Neural cell (in vitro differentiated cells): ENCODE measurements around the gene LEP. TPM values are rescaled to one million over a fixed set of nuclear protein-coding genes. Genes with fewer than 3 reads are reported as not detected.

ENCODE experiments used
- H2AFZ ChIP-seq: fragments of 200-600, 300-800 bp; sonication (generic), shearing (Covaris generic); 2 replicates; pipeline ENCODE4 v1.6.0; 2014; ENCODE audit warnings: low read depth, mild to moderate bottlenecking, antibody characterized with exemption, low read length, moderate library complexity
- H3F3A ChIP-seq: fragments of 200-600 bp; shearing (Covaris generic); 2 replicates; pipeline ENCODE4 v1.6.1; 2016; ENCODE audit warnings: mild to moderate bottlenecking, moderate library complexity, mixed read lengths, antibody characterized with exemption, low read length; ENCODE audit not compliant: insufficient read depth, poor library complexity, severe bottlenecking
- H3K27ac ChIP-seq: fragments of 200-600, 300-800 bp; sonication (generic), shearing (Covaris generic); 2 replicates; pipeline ENCODE4 v1.5.1; 2014; ENCODE audit warnings: mild to moderate bottlenecking, low read length, moderate library complexity
- H3K27me3 ChIP-seq: fragments of 300-800, 200-600 bp; sonication (generic), shearing (Covaris generic); 2 replicates; pipeline ENCODE4 v1.6.0; 2014; ENCODE audit warnings: mild to moderate bottlenecking, low read depth, low read length, moderate library complexity; ENCODE audit not compliant: insufficient read depth
- H3K36me3 ChIP-seq: fragments of 300-800, 200-600 bp; sonication (generic), shearing (Covaris generic); 2 replicates; pipeline ENCODE4 v1.5.1; 2014; ENCODE audit warnings: mild to moderate bottlenecking, antibody characterized with exemption, low read length, moderate library complexity; ENCODE audit not compliant: insufficient read depth
- H3K4me2 ChIP-seq: fragments of 300-800, 200-600 bp; sonication (generic), shearing (Covaris generic); 2 replicates; pipeline ENCODE4 v1.6.0; 2014; ENCODE audit warnings: mild to moderate bottlenecking, low read length
- H3K4me3 ChIP-seq: fragments of 300-800, 200-600 bp; sonication (generic), shearing (Covaris generic); 2 replicates; pipeline ENCODE4 v1.5.1; 2014; ENCODE audit warnings: mild to moderate bottlenecking, low read length, moderate library complexity
- H3K79me2 ChIP-seq: fragments of 200-600 bp; shearing (Covaris generic); replicated peaks from 2 replicates; pipeline ENCODE4 v1.6.0; 2014; ENCODE audit warnings: mild to moderate bottlenecking, low read length, moderate library complexity; ENCODE audit not compliant: insufficient read depth
- H3K9ac ChIP-seq: fragments of 300-800, 200-600 bp; sonication (generic), shearing (Covaris generic); 2 replicates; pipeline ENCODE4 v1.6.1; 2016; ENCODE audit warnings: mild to moderate bottlenecking, low read length, mixed read lengths
- H3K9me2 ChIP-seq: fragments of 200-600 bp; shearing (Covaris generic); 2 replicates; pipeline ENCODE4 v1.6.1; 2016; ENCODE audit warnings: mild to moderate bottlenecking, low read length, mixed read lengths; ENCODE audit not compliant: insufficient read depth
- H3K9me3 ChIP-seq: fragments of 200-600, 300-800 bp; sonication (generic), shearing (Covaris generic); 2 replicates; pipeline ENCODE4 v1.6.1; 2016; ENCODE audit warnings: mild to moderate bottlenecking, mixed run types, low read length, moderate library complexity, mixed read lengths
- H4K20me1 ChIP-seq: fragments of 200-600 bp; shearing (Covaris generic); 2 replicates; pipeline ENCODE4 v1.6.1; 2016; ENCODE audit warnings: mild to moderate bottlenecking, mixed run types; ENCODE audit not compliant: insufficient read depth
- CTCF ChIP-seq: fragments of 450-650 bp; IDR thresholded peaks from 2 replicates; pipeline ENCODE4 v1.5.1; 2014; ENCODE audit warnings: antibody characterized with exemption, mild to moderate bottlenecking, moderate library complexity; ENCODE audit not compliant: poor library complexity, severe bottlenecking
- EP300 ChIP-seq: fragments of 450-650 bp; conservative IDR thresholded peaks from 2 replicates; pipeline ENCODE4 v1.6.1; 2014; ENCODE audit warnings: antibody characterized with exemption, mild to moderate bottlenecking, moderate library complexity; ENCODE audit not compliant: poor library complexity, severe bottlenecking
- EZH2 ChIP-seq: fragments of 200-600, 300-800 bp; shearing (Covaris generic), sonication (generic); IDR thresholded peaks from 2 replicates; pipeline ENCODE4 v1.6.1; 2014; ENCODE audit warnings: antibody characterized with exemption, low read length, borderline replicate concordance, mild to moderate bottlenecking; ENCODE audit not compliant: insufficient read depth, poor library complexity, severe bottlenecking
- MXI1 ChIP-seq: fragments of 450-650 bp; conservative IDR thresholded peaks from 2 replicates; pipeline ENCODE4 v1.6.1; 2014; ENCODE audit warnings: antibody characterized with exemption, mild to moderate bottlenecking; ENCODE audit not compliant: poor library complexity, severe bottlenecking
- POLR2AphosphoS5 ChIP-seq: IDR thresholded peaks from 2 replicates; pipeline ENCODE4 v1.6.1; 2012
- RAD21 ChIP-seq: fragments of 450-650 bp; conservative IDR thresholded peaks from 2 replicates; pipeline ENCODE4 v1.6.1; 2014; ENCODE audit warnings: antibody characterized with exemption, mild to moderate bottlenecking, moderate library complexity
- REST ChIP-seq: IDR thresholded peaks from 2 replicates; pipeline ENCODE4 v1.6.1; 2012; ENCODE audit warnings: borderline replicate concordance
- SMC3 ChIP-seq: fragments of 450-650 bp; conservative IDR thresholded peaks from 2 replicates; pipeline ENCODE4 v1.6.1; 2014; ENCODE audit warnings: antibody characterized with exemption, mild to moderate bottlenecking, moderate library complexity; ENCODE audit not compliant: poor library complexity
- TAF1 ChIP-seq: IDR thresholded peaks from 2 replicates; pipeline ENCODE4 v1.6.1; 2012; ENCODE audit warnings: low read depth
- polyA plus RNA-seq: library from polyadenylated mRNA; depleted of rRNA; stranded (reverse); fragments of >200 nt; gene quantifications from 2 replicates; pipeline ENCODE4 v1.2.3, GENCODE V29; 2014

Gene LEP
- polyA plus RNA-seq, 1 donor from 2014 or later: not detected

- H3K9me3 ChIP-seq: no peaks in the 10 kb centered on the region
- H3K4me3 ChIP-seq: no peak overlapping the region
- no peaks in the 10 kb centered on the region for H3K9me2 ChIP-seq
- no peaks in the 10 kb centered on the region for H3K79me2 ChIP-seq
- TF ChIP-seq RAD21: no peak
- no peak for TF ChIP-seq EP300
- TF ChIP-seq CTCF: no peak
- TF ChIP-seq TAF1: no peak
- no peak for TF ChIP-seq POLR2AphosphoS5
- TF ChIP-seq MXI1: no peak
- no peak for TF ChIP-seq REST
- no peak for TF ChIP-seq EZH2
- no peak for TF ChIP-seq SMC3
- H4K20me1 ChIP-seq: no peaks in the 10 kb centered on the region
- no peaks in the 10 kb centered on the region for H3K27me3 ChIP-seq
- H3F3A ChIP-seq: no peaks in the 10 kb centered on the region
- no peak overlapping the region for H3K9ac ChIP-seq
- no peak overlapping the region for H2AFZ ChIP-seq
- H3K36me3 ChIP-seq: no peaks in the 10 kb centered on the region
- no peak overlapping the region for H3K27ac ChIP-seq
- H3K4me2 ChIP-seq: no peak overlapping the region
Measured at GRCh38 chr7:128247108-128247507, 6.0 kb downstream of the LEP start.

- H3K27me3 ChIP-seq: no peaks in the 10 kb centered on the region
- H3K9ac ChIP-seq: no peak overlapping the region
- H3K9me3 ChIP-seq: no peaks in the 10 kb centered on the region
- no peak overlapping the region for H3K4me2 ChIP-seq
- H3K36me3 ChIP-seq: no peaks in the 10 kb centered on the region
- H3K27ac ChIP-seq: no peak overlapping the region
- H3K9me2 ChIP-seq: no peaks in the 10 kb centered on the region
- H2AFZ ChIP-seq: no peak overlapping the region
- no peaks in the 10 kb centered on the region for H4K20me1 ChIP-seq
- H3K79me2 ChIP-seq: no peaks in the 10 kb centered on the region
- TF ChIP-seq CTCF (no peak), RAD21 (no peak), EZH2 (no peak), REST (no peak)
- no peaks in the 10 kb centered on the region for H3F3A ChIP-seq
- H3K4me3 ChIP-seq: no peak overlapping the region
Measured at GRCh38 chr7:128247640-128248194, 6.6 kb downstream of the LEP start.
